ENCODE results near the gene CRTAC1. TPM values are rescaled to one million over a fixed set of nuclear protein-coding genes. Genes with fewer than 3 reads are reported as not detected.

The CRTAC1 gene
- polyA plus RNA-seq, 1 experiment: not detected

DNA sequence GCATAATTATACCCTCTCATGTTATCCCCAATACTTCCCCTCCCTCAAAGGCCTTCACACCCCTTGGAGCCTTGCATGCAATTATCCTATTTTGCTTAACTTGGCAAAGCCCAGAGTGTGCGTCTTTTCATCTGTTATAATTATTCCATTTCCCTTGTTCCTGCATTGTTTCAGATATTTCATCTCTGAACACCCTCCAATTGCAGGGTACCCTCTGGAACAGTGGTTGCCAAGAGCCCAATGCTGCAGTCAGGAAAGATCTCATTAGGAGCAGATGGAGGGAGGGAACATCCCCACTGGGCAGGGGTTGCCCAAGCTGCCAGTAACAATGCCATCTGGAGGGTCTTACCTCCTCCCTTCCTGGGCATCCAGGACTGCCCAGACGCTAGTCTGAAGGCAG lies 199.2 kb downstream of the CRTAC1 start:
- Histone ChIP-seq H3K27me3 (ENCODE audit: control insufficient read depth, insufficient read depth, low read length) (peaks cover 1% of the 10 kb centered on the region), H3K9me3 (ENCODE audit: control insufficient read depth, insufficient read depth, low read length) (no peaks in the 10 kb centered on the region), H3K4me3 (ENCODE audit: low read depth, low read length) (no peak overlapping the region), H3K27ac (ENCODE audit: low read depth, low read length) (no peak overlapping the region)
- ChIA-PET POLR2A (no interaction called here), CTCF (no interaction called here)
- TF ChIP-seq, protein P1, sequence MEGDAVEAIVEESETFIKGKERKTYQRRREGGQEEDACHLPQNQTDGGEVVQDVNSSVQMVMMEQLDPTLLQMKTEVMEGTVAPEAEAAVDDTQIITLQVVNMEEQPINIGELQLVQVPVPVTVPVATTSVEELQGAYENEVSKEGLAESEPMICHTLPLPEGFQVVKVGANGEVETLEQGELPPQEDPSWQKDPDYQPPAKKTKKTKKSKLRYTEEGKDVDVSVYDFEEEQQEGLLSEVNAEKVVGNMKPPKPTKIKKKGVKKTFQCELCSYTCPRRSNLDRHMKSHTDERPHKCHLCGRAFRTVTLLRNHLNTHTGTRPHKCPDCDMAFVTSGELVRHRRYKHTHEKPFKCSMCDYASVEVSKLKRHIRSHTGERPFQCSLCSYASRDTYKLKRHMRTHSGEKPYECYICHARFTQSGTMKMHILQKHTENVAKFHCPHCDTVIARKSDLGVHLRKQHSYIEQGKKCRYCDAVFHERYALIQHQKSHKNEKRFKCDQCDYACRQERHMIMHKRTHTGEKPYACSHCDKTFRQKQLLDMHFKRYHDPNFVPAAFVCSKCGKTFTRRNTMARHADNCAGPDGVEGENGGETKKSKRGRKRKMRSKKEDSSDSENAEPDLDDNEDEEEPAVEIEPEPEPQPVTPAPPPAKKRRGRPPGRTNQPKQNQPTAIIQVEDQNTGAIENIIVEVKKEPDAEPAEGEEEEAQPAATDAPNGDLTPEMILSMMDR (IDR thresholded peaks at IDR 0.05; ENCODE audit: low read depth, low read length): no peak
- DNase-seq (ENCODE audit: low read depth, low spot score): no peak

DNA sequence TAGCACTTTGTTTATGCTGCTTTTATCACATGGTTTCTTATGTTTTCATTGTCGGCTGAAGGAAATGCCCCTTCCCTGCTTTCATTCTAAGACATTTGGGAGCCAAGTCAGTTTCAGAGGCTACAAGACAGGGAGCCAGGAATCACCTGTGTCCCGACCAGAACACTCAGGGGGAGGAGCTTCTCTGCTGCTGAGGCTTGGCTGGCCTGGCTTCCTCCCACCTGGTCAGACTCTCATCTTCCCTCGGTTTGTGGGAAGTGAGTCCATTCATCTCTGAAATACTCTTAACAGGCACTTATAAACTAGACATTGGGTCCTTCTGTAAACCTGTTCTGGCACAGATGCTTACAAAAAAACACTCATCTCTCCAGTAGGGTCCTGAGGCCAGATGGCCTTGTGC lies 200.4 kb downstream of the CRTAC1 start:
- Histone ChIP-seq H3K27me3 (ENCODE audit: control insufficient read depth, insufficient read depth, low read length) (peaks cover 3% of the 10 kb centered on the region), H3K4me3 (ENCODE audit: low read depth, low read length) (no peak overlapping the region), H3K27ac (ENCODE audit: low read depth, low read length) (no peak overlapping the region), H3K9me3 (ENCODE audit: control insufficient read depth, insufficient read depth, low read length) (no peaks in the 10 kb centered on the region)
- POLR2A ChIA-PET: no interaction called here
- no peak for DNase-seq (ENCODE audit: low read depth, low spot score)
- TF ChIP-seq, protein P1 (IDR thresholded peaks at IDR 0.05; ENCODE audit: low read depth, low read length): no peak
- CTCF ChIA-PET: no interaction called here

DNA sequence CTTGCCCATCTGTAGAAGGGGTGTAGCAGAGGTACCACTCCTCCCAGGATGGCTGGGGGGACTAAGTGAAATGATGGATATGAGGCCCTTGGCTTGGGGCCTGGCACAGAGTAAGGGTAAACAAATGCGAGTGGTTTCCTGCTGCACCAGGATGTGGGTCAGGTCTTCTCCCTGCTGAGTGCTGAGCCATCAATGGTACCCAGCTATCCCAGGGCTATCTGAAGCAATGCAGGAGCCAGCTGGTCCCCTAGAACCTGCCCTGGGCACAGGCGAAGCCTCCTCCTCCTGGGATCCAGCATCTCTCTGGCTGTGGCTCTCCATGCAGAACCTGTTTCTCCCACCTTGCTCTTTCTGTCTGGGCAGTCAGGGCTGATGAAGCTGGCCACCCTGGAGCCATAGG lies 201.7 kb downstream of the CRTAC1 start:
- Histone ChIP-seq H3K27ac (ENCODE audit: low read depth, low read length) (no peak overlapping the region), H3K27me3 (ENCODE audit: control insufficient read depth, insufficient read depth, low read length) (peaks cover 5% of the 10 kb centered on the region), H3K4me3 (ENCODE audit: low read depth, low read length) (no peak overlapping the region), H3K9me3 (ENCODE audit: control insufficient read depth, insufficient read depth, low read length) (no peaks in the 10 kb centered on the region)
- CTCF ChIA-PET: interaction anchor here (1.8 kb wide), 1 partner anchor 36 kb away, joined by 4 read pairs; no protein-coding TSS in a partner anchor
- no peak for DNase-seq (ENCODE audit: low read depth, low spot score)
- TF ChIP-seq, protein P1 (IDR thresholded peaks at IDR 0.05; ENCODE audit: low read depth, low read length): no peak
- POLR2A ChIA-PET: no interaction called here

DNA sequence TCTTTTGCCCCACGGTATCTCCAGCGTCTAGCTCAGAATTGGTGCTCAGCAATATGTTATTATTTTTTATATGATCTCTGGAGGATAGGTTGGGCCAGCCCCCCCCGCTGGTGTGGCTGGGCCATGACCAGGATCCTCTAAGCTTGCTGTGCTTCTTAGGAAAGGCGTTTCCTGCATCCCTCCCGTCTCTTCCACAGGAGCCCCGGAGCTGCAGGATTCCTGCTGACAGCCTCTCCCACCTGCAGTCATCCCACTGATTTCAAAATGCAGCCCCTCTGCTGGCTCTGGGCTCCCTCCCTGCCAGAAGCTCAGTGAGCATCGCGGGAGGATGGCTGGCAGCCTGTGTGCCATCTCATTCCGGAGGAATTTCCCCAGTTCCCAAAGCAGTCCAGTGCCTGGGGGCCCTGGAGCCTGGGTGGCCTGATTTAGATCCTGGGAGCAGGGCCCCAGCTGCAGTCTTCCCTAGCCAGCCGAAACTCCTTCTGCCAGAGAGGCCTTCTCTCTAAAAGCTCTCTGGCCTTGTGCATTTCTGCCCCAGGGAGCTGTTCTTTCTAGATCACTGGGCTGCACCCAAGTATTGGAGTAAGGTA lies 202.6 kb downstream of the CRTAC1 start:
- DNase-seq (ENCODE audit: low read depth, low spot score): no peak
- no peak overlapping the region for H3K4me3 ChIP-seq (ENCODE audit: low read depth, low read length)
- TF ChIP-seq, protein P1 (IDR thresholded peaks at IDR 0.05; ENCODE audit: low read depth, low read length): no peak
- ChIA-PET POLR2A (no interaction called here), CTCF (interaction anchor here (1.8 kb wide), 1 partner anchor 36 kb away, joined by 4 read pairs; no protein-coding TSS in a partner anchor)
- no peak overlapping the region for H3K27ac ChIP-seq (ENCODE audit: low read depth, low read length)
- no peaks in the 10 kb centered on the region for H3K9me3 ChIP-seq (ENCODE audit: control insufficient read depth, insufficient read depth, low read length)
- peaks cover 5% of the 10 kb centered on the region for H3K27me3 ChIP-seq (ENCODE audit: control insufficient read depth, insufficient read depth, low read length)

DNA sequence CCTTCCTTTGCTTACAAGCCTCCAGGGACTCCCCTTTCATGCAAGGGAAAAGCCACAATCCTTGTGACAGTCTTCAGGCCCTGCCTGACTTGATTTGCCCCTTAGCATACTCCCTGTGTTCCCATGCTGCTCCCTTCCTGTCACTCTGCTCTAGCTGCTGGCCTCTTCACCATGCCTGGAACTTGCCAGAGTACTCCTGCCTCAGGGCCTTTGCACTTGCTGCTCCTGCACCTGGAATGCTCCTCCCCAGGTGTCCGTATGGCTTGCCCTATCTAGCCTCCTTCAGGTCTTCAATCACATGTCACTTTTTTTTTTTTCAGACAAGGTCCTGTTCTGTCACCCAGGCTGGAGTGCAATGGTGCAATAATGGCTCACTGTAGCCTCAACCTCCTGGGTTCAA lies 203.5 kb downstream of the CRTAC1 start:
- POLR2A ChIA-PET: no interaction called here
- CTCF ChIA-PET: interaction anchor here (1.8 kb wide), 1 partner anchor 35 kb away, joined by 4 read pairs; no protein-coding TSS in a partner anchor
- peaks cover 5% of the 10 kb centered on the region for H3K27me3 ChIP-seq (ENCODE audit: control insufficient read depth, insufficient read depth, low read length)

More for the DNA sequence above, 203.5 kb downstream of the CRTAC1 start:
- Histone ChIP-seq H3K4me3 (ENCODE audit: low read depth, low read length) (no peak overlapping the region), H3K9me3 (ENCODE audit: control insufficient read depth, insufficient read depth, low read length) (no peaks in the 10 kb centered on the region), H3K27ac (ENCODE audit: low read depth, low read length) (no peak overlapping the region)
- no peak for DNase-seq (ENCODE audit: low read depth, low spot score)
- TF ChIP-seq, protein P1 (IDR thresholded peaks at IDR 0.05; ENCODE audit: low read depth, low read length): no peak
